Measurements from ENCODE around the gene BRCA1.

Gene BRCA1

DNA sequence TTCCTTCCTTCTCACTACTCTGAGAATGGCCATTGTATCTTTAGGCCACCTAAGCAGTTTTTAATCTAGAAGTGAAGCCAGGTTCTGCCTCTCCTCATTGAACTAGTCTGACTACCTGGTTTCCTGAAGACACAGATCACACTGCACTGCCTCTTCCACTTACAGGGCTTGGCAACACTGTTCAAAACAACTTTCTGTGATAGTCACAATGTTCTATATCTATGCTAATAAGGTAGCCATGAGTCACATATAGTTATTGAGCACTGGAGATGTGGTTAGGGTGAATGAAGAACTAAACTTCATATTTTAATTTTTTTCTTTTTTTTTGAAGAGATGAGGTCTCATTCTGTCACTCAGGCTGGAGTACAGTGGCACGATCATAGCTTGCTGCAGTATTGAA is 73.2 kb downstream of the BRCA1 start:
- POLR2A ChIA-PET: no interaction called here
- no peak for TF ChIP-seq CTCF (IDR thresholded peaks at IDR 0.05; ENCODE audit: control extremely low read depth, extremely low read depth, low read depth, missing control alignments)
- CTCF ChIA-PET: interaction anchor here (1.4 kb wide), 1 partner anchor 9 kb away, joined by 3 read pairs; no protein-coding TSS in a partner anchor
- DNase-seq (ENCODE audit: extremely low spot score): no peak

DNA sequence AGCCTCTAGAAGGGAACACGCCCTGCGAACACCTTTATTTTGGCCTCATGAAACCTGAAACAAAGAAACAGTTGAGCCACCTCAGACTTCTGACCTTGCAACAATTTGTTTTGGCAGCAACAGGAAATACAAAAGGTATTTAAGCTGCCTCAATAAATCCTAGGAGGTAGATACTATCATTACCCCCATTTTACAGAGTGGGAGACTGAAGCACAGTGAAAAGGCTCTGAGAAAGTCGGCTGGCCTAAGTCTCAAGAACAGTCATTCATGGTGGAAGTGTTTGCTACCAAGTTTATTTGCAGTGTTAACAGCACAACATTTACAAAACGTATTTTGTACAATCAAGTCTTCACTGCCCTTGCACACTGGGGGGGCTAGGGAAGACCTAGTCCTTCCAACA is 81.1 kb downstream of the BRCA1 start:
- TF ChIP-seq CTCF (IDR thresholded peaks at IDR 0.05; ENCODE audit: control extremely low read depth, extremely low read depth, low read depth, missing control alignments): no peak
- no peak for DNase-seq (ENCODE audit: extremely low spot score)
- POLR2A ChIA-PET: no interaction called here
- CTCF ChIA-PET: interaction anchor here (0.8 to 2.1 kb wide), 4 partner anchors 8 to 30 kb away, joined by 3 to 6 read pairs (median 4); partner anchors contain the start of gene RND2

GRCh38 chr17:43043307-43043706 is 81.9 kb downstream of the BRCA1 start:
- CTCF ChIA-PET: interaction anchor here (0.8 to 2.1 kb wide), 2 partner anchors 9 to 12 kb away, joined by 3 to 6 read pairs; no protein-coding TSS in a partner anchor
- DNase-seq (ENCODE audit: extremely low spot score): no peak
- POLR2A ChIA-PET: no interaction called here
- TF ChIP-seq CTCF (IDR thresholded peaks at IDR 0.05; ENCODE audit: control extremely low read depth, extremely low read depth, low read depth, missing control alignments): no peak

GRCh38 chr17:43042025-43042628 is 83.0 kb downstream of the BRCA1 start:
- POLR2A ChIA-PET: no interaction called here
- CTCF ChIA-PET: interaction anchor here (1.2 to 1.5 kb wide), 2 partner anchors 18 to 112 kb away, joined by 3 to 7 read pairs; no protein-coding TSS in a partner anchor
- TF ChIP-seq CTCF (IDR thresholded peaks at IDR 0.05; ENCODE audit: control extremely low read depth, extremely low read depth, low read depth, missing control alignments): no peak
- no peak for DNase-seq (ENCODE audit: extremely low spot score)

DNA sequence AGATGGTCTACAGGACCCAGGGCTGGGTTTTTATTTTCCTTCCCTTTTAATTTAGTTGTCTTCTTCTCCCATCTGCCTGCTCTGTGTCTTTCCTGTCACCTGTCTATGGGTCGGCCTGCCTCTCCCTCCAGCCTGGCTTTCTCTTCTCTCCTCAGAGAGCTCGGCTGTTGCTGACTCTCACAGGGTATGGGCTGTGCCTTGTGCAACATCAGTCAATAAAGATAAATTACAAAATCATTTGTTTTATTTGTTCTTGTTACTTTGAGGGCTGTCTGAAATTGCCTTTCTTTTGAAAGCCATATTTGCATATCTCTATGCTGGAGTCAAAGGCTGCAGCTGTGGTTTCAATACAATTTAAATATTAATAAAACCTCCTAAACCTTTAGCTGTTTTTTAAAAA is 84.5 kb downstream of the BRCA1 start:
- ChIA-PET POLR2A (no interaction called here), CTCF (interaction anchor here (1.3 kb wide), 1 partner anchor 11 kb away, joined by 3 read pairs; no protein-coding TSS in a partner anchor)
- no peak for DNase-seq (ENCODE audit: extremely low spot score)
- TF ChIP-seq CTCF (IDR thresholded peaks at IDR 0.05; ENCODE audit: control extremely low read depth, extremely low read depth, low read depth, missing control alignments): no peak

GRCh38 chr17:43039646-43040045 is 85.5 kb downstream of the BRCA1 start:
- ChIA-PET CTCF (interaction anchor here (1.0 to 1.3 kb wide), 2 partner anchors 10 to 15 kb away, joined by 3 read pairs; no protein-coding TSS in a partner anchor), POLR2A (no interaction called here)
- DNase-seq (ENCODE audit: extremely low spot score): no peak
- no peak for TF ChIP-seq CTCF (IDR thresholded peaks at IDR 0.05; ENCODE audit: control extremely low read depth, extremely low read depth, low read depth, missing control alignments)
